GM23338 (cell line): Measurements from ENCODE around the gene CDH23.

Experiments used
- EZH2phosphoT487 ChIP-seq: fragments of 200-600 bp; sonication (generic); IDR thresholded peaks from one replicate; pipeline ENCODE4 v1.8.1; 2018; ENCODE audit warnings: antibody characterized with exemption; ENCODE audit not compliant: unreplicated experiment
- TF ChIP-seq, protein P1 (sequence below), 2 experiments: fragments of 200-600 bp in 1 of 2; sonication (generic) in 1 of 2; conservative IDR thresholded peaks; 2 replicates each; pipeline versions ENCODE4 v1.5.1 to v1.6.1; 2016 to 2017; ENCODE audit warnings: antibody characterized with exemption in 2 of 2, low read depth in 2 of 2, mild to moderate bottlenecking in 2 of 2, moderate library complexity in 1 of 2

GRCh38 chr10:71419750-71420149 is 23.0 kb downstream of the CDH23 start:
- TF ChIP-seq, protein P1, sequence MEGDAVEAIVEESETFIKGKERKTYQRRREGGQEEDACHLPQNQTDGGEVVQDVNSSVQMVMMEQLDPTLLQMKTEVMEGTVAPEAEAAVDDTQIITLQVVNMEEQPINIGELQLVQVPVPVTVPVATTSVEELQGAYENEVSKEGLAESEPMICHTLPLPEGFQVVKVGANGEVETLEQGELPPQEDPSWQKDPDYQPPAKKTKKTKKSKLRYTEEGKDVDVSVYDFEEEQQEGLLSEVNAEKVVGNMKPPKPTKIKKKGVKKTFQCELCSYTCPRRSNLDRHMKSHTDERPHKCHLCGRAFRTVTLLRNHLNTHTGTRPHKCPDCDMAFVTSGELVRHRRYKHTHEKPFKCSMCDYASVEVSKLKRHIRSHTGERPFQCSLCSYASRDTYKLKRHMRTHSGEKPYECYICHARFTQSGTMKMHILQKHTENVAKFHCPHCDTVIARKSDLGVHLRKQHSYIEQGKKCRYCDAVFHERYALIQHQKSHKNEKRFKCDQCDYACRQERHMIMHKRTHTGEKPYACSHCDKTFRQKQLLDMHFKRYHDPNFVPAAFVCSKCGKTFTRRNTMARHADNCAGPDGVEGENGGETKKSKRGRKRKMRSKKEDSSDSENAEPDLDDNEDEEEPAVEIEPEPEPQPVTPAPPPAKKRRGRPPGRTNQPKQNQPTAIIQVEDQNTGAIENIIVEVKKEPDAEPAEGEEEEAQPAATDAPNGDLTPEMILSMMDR (conservative IDR thresholded peaks at IDR 0.05; ENCODE audit: low read depth in 2 of 2), result no peak
- TF ChIP-seq EZH2phosphoT487, result no peak
